PC-9 (cell line): ENCODE results near the gene GGCX. TPM values are rescaled to one million over a fixed set of nuclear protein-coding genes. Genes with fewer than 3 reads are reported as not detected.

Experiments used
- BruUV-seq: library from RNA; stranded (reverse); fragments of 400-500 nt; replicated peaks from 2 replicates; lab custom pipeline; 2021; lab: Mats Ljungman, UMichigan
- CTCF ChIA-PET: fragments of 300-600 bp; sonication (Branson Sonifier 250); formaldehyde crosslinking; loops from one replicate; lab custom pipeline; 2022; ENCODE audit warnings: antibody characterized with exemption; lab: Charles Lee
- POLR2A ChIA-PET: fragments of 300-600 bp; sonication (Branson Sonifier 250); formaldehyde crosslinking; loops from one replicate; lab custom pipeline; 2022; ENCODE audit warnings: antibody characterized with exemption; ENCODE audit not compliant: unreplicated experiment; lab: Charles Lee
- DNase-seq, 2 experiments: peaks; one replicate each; pipeline versions ENCODE4 v3.0.0 to v3.0.0-alpha.2; 2015 to 2022; ENCODE audit warnings: mixed read lengths in 1 of 2
- H2AFZ ChIP-seq: fragments of 200-600 bp; sonication (generic); 2 replicates; pipeline ENCODE4 v1.8.1; 2017; ENCODE audit warnings: antibody characterized with exemption
- H3F3A ChIP-seq: fragments of 200-600 bp; sonication (generic); 2 replicates; pipeline ENCODE4 v1.8.1; 2017; ENCODE audit warnings: antibody characterized with exemption, mild to moderate bottlenecking, low read depth; ENCODE audit not compliant: insufficient read depth
- H3K27ac ChIP-seq: fragments of 200-600 bp; sonication (generic); 2 replicates; pipeline ENCODE4 v1.6.1; 2016; ENCODE audit warnings: mixed run types
- H3K27me3 ChIP-seq: fragments of 200-600 bp; sonication (generic); 2 replicates; pipeline ENCODE4 v1.6.1; 2016; ENCODE audit warnings: low read depth, mixed run types; ENCODE audit not compliant: insufficient read depth
- H3K36me3 ChIP-seq: fragments of 200-600 bp; sonication (generic); 2 replicates; pipeline ENCODE4 v1.6.1; 2016; ENCODE audit warnings: low read depth, mixed run types
- H3K4me1 ChIP-seq: fragments of 200-600 bp; sonication (generic); replicated peaks from 2 replicates; pipeline ENCODE4 v1.6.1; 2016; ENCODE audit warnings: mixed run types; ENCODE audit not compliant: insufficient read depth
- H3K4me2 ChIP-seq: fragments of 200-600 bp; sonication (generic); 2 replicates; pipeline ENCODE4 v1.6.1; 2017; ENCODE audit warnings: mixed run types
- H3K4me3 ChIP-seq: fragments of 200-600 bp; sonication (generic); 2 replicates; pipeline ENCODE4 v1.6.1; 2016; ENCODE audit warnings: mixed run types
- H3K79me2 ChIP-seq: fragments of 200-600 bp; sonication (generic); 2 replicates; pipeline ENCODE4 v1.6.1; 2017; ENCODE audit warnings: low read depth, mixed run types
- H3K9me2 ChIP-seq: fragments of 200-600 bp; sonication (generic); 2 replicates; pipeline ENCODE4 v1.8.1; 2017; ENCODE audit warnings: mild to moderate bottlenecking; ENCODE audit not compliant: insufficient read depth
- H3K9me3 ChIP-seq: fragments of 200-600 bp; sonication (generic); 2 replicates; pipeline ENCODE4 v1.8.1; 2016; ENCODE audit warnings: low read depth; ENCODE audit not compliant: insufficient read depth
- H4K20me1 ChIP-seq: fragments of 200-600 bp; sonication (generic); 2 replicates; pipeline ENCODE4 v1.8.1; 2017; ENCODE audit not compliant: insufficient read depth
- CTCF ChIP-seq: fragments of 200-600 bp; sonication (generic); conservative IDR thresholded peaks from 2 replicates; pipeline ENCODE4 v1.6.1; 2017; ENCODE audit warnings: mixed run types, antibody characterized with exemption, mild to moderate bottlenecking, moderate library complexity
- EZH2 ChIP-seq: fragments of 200-600 bp; sonication (generic); IDR thresholded peaks from 2 replicates; pipeline ENCODE4 v1.8.0; 2017; ENCODE audit warnings: antibody characterized with exemption, low read depth
- intact Hi-C: fragments of 100-400 bp; cut with micrococcal nuclease; formaldehyde crosslinking; loops from one replicate; pipeline ENCODE4 v1.10.0; 2022; ENCODE audit not compliant: unreplicated experiment
- total RNA-seq: library from RNA; stranded (reverse); gene quantifications from 2 replicates; pipeline ENCODE4 v1.2.3, GENCODE V29; 2021

The GGCX gene
- total RNA-seq, 1 experiment from 2014 or later, result 30.2 TPM

- ChIA-PET CTCF (no interaction called here), POLR2A (no interaction called here)
- H3K9me2 ChIP-seq, result no peaks in the 10 kb centered on the region
- H3K79me2 ChIP-seq, result no peaks in the 10 kb centered on the region
- no peak overlapping the region for H3K4me2 ChIP-seq
- no peaks in the 10 kb centered on the region for H3K9me3 ChIP-seq
- no peaks in the 10 kb centered on the region for H3K36me3 ChIP-seq
- TF ChIP-seq CTCF (no peak), EZH2 (no peak)
- intact Hi-C loops, result no loop called here
- no peak overlapping the region for H2AFZ ChIP-seq
- no TSS peak for BruUV-seq
- no peak overlapping the region for H3K4me3 ChIP-seq
- H4K20me1 ChIP-seq, result no peaks in the 10 kb centered on the region
- DNase-seq, result no peak
- H3F3A ChIP-seq, result peaks cover 18% of the 10 kb centered on the region
- H3K4me1 ChIP-seq, result peaks cover 29% of the 10 kb centered on the region
- H3K27me3 ChIP-seq, result no peaks in the 10 kb centered on the region
- no peak overlapping the region for H3K27ac ChIP-seq
Observed at GRCh38 chr2:85527787-85528186, 33.5 kb downstream of the GGCX start.

- H3K9me3 ChIP-seq, result no peaks in the 10 kb centered on the region
- ChIA-PET CTCF (no interaction called here), POLR2A (no interaction called here)
- H4K20me1 ChIP-seq, result no peaks in the 10 kb centered on the region
- H3K27me3 ChIP-seq, result no peaks in the 10 kb centered on the region
- peaks cover 17% of the 10 kb centered on the region for H3K4me1 ChIP-seq
- BruUV-seq, result no TSS peak
- H3K9me2 ChIP-seq, result no peaks in the 10 kb centered on the region
- H2AFZ ChIP-seq, result no peak overlapping the region
- no peak overlapping the region for H3K27ac ChIP-seq
- H3F3A ChIP-seq, result peaks cover 6% of the 10 kb centered on the region
- H3K79me2 ChIP-seq, result no peaks in the 10 kb centered on the region
- no peaks in the 10 kb centered on the region for H3K36me3 ChIP-seq
- no peak for DNase-seq
- intact Hi-C loops, result no loop called here
- no peak overlapping the region for H3K4me3 ChIP-seq
- H3K4me2 ChIP-seq, result peak overlapping the region; percentile 24; the same call in 1 of the 2 replicates
- no peak for TF ChIP-seq EZH2
- TF ChIP-seq CTCF, result no peak
Observed at GRCh38 chr2:85525567-85525966, 35.7 kb downstream of the GGCX start.

DNA sequence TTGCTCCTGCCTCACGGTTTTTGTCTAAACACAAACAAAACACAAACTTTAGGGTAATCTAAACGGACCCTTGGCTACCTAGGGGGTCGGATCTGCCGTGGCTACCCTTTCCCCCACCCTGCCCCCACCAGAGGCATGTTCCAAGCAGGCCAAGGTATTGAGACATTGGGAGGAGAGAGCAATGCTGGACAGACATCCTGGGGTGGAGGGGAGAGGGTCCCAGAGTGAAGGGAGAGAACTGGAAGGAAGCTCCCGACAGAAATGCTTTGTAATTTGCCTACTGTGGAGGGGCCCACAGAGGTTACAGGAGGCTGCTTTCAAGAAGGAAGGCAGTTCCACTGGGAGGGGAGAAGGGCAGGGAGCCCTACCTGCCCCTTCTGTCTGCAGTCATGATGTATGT is 36.3 kb downstream of the GGCX start:
- peaks cover 17% of the 10 kb centered on the region for H3K4me1 ChIP-seq
- POLR2A ChIA-PET, result interaction anchor here (0.7 kb wide), 1 partner anchor 14 kb away, joined by 12 read pairs; no protein-coding TSS in a partner anchor
- no peaks in the 10 kb centered on the region for H3K9me3 ChIP-seq
- H3F3A ChIP-seq, result peaks cover 6% of the 10 kb centered on the region
- BruUV-seq, result no TSS peak
- no peaks in the 10 kb centered on the region for H3K9me2 ChIP-seq
- H2AFZ ChIP-seq, result no peak overlapping the region
- CTCF ChIA-PET, result no interaction called here
- no peaks in the 10 kb centered on the region for H4K20me1 ChIP-seq
- H3K4me2 ChIP-seq, result peak overlapping the region; percentile 24
- no peak overlapping the region for H3K27ac ChIP-seq
- H3K36me3 ChIP-seq, result no peaks in the 10 kb centered on the region
- H3K27me3 ChIP-seq, result no peaks in the 10 kb centered on the region
- no peak overlapping the region for H3K4me3 ChIP-seq
- H3K79me2 ChIP-seq, result no peaks in the 10 kb centered on the region
- intact Hi-C loops, result no loop called here
- DNase-seq, result no peak
- TF ChIP-seq EZH2, result no peak
- no peak for TF ChIP-seq CTCF
